Coronary artery (tissue), 2 donors: Measurements from ENCODE around the gene APBB1IP.

Experiments used
- DNase-seq: peaks from one replicate; pipeline ENCODE4 v3.0.0-alpha.2; 2017; ENCODE audit warnings: low spot score
- H3K27ac ChIP-seq, 2 donors: fragments of 200-600 bp; sonication (generic); one replicate each; pipeline ENCODE4 v1.5.1; 2016 to 2019
- H3K4me3 ChIP-seq: fragments of 200-600 bp; sonication (generic); 2 replicates; pipeline ENCODE4 v1.5.1; 2016; ENCODE audit warnings: mild to moderate bottlenecking, moderate library complexity
- CTCF ChIP-seq: fragments of 200-600 bp; sonication (generic); IDR thresholded peaks from one replicate; pipeline ENCODE4 v1.5.1; 2019; ENCODE audit warnings: antibody characterized with exemption

The APBB1IP gene

DNA sequence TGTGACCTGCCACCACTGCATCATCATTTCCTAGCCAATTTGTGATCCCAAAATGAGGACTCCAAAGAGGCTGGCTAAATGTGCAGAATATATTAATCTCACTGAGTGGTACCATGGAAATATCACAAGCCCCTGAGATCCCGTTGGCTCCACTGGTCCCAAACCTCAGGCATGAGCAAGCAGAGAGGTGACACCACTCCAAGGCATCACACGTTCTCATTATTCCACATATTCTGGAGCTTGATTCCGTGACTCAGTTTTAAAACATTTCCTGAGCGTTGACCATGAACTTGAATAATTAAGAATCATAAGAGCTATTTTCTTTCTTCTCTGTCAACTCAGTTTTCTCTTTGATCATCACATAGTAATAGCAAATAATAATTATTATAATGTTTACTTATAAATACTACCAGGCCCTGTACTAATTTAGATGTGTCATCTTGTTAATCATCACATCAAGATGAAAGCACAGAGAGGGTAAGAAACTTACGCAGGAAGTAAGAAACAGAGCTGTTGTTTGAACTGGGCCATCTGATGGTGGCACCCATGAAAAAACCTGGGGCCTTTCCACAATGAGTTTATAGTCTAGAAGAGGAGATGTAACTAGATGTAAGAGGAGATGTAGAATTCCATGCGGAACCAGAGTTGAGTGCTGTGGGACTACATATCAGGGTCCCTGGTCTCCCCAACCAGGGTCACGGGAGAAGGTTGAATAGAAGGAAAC is 3.5 kb downstream of the APBB1IP start:
- DNase-seq, result no peak
- no peak overlapping the region for H3K27ac ChIP-seq
- no peak overlapping the region for H3K4me3 ChIP-seq
- no peak for TF ChIP-seq CTCF

- DNase-seq, result no peak
- Histone ChIP-seq H3K4me3 (no peak overlapping the region), H3K27ac (no peak overlapping the region)
- no peak for TF ChIP-seq CTCF
Observed at GRCh38 chr10:26445411-26446031, 7.4 kb downstream of the APBB1IP start.

DNA sequence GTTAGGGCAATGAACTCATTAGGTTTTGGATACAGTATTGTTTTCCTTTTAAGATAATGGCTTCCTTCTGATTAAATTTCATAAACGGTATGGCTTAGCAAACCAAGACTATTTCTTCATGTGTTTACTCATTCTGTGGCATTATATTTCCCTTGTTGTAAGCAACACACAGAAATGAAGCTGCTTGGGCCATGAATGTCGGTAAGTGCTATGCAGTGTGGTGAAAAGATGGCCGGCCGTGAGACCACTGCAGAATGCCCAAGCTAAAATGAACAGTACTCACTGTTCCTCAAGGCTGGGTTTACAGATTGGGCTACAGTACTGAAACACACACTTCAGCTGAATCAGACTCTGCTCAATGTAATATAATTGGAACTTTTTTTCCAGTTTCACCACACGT is 8.1 kb downstream of the APBB1IP start:
- DNase-seq, result no peak

DNA sequence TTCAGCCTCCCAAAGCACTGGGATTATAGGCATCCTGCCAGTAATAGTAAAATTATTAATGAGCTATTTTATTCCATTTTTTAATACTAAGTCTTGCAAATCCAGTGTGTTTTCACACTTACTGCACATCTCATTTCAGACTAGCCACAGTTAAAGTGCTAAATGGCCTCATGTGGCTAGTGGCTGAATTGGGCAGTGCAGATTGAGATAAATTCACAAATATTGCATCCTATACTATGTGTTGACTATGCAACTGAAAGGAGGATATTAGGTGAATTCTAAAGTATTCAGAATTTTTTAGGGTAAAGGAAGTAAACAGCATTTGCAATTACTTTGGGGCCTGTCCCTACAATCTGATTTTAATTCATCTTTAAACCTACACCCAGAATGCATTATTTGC is 10.2 kb downstream of the APBB1IP start:
- DNase-seq, result no peak
- H3K4me3 ChIP-seq, result no peak overlapping the region
- no peak for TF ChIP-seq CTCF
- no peak overlapping the region for H3K27ac ChIP-seq

More for the DNA sequence above, 8.1 kb downstream of the APBB1IP start:
- Histone ChIP-seq H3K4me3 (no peak overlapping the region), H3K27ac (no peak overlapping the region)
- no peak for TF ChIP-seq CTCF

DNA sequence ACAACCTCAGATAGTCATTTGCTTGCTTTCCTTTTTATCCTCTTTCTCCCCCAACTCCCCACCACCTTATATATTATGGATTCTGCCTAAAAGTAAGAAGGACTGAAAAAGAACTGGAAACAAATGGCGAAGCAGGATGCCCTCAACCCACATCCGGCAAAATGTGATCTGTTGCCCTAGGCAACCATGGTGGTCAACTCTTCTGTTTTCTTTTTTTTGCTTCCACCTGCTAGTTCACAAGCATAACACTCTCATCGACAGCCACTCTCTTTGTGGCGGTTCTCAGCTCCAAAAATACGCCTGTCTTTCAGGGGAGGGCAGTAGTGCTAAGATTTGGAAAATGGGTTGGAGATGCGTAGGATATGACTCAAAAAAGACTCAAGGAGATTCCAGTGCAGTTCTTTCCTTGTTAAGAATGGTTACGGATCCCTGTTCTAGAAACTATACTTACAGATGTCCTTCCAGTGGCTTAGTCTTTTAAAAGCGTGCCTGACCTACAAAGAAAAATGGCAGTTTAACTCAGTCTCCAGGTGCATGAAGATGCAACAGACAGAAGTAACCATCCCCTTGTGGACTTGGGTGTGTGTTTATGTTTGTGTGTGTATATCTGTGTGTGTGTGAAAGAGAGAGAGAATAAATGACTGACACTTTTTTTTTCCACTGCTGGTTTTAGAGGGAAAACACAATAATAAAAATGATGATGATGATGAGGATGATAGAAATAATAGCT is 10.7 kb downstream of the APBB1IP start:
- Histone ChIP-seq H3K4me3 (no peak overlapping the region), H3K27ac (no peak overlapping the region)
- no peak for DNase-seq
- no peak for TF ChIP-seq CTCF

- Histone ChIP-seq H3K27ac (no peak overlapping the region), H3K4me3 (no peak overlapping the region)
- no peak for DNase-seq
- no peak for TF ChIP-seq CTCF
Observed at GRCh38 chr10:26449726-26450125, 11.6 kb downstream of the APBB1IP start.

DNA sequence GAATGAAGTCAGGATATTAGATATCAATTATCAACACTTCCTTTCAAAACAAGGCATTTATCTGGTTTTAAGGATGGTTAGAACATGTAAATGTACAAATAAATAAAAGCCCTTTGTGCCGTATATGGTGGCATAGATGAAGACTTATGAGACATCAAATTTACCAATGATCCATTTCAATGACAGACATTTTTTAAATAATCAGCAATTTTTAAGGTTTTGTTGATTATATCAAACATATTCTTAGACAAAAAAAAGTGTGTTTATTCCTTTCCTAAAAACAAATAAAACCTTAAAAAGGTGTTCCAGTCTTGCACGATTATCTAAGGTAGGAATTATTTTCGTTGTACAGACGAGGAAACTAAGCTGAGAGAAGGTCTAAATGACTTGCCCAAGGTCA is 13.8 kb downstream of the APBB1IP start:
- TF ChIP-seq CTCF, result no peak
- DNase-seq, result no peak
- Histone ChIP-seq H3K27ac (no peak overlapping the region), H3K4me3 (no peak overlapping the region)
